ENCODE results near the gene CDC14C.

CDC14C gene

GRCh38 chr7:48880851-48881250 is 43.5 kb upstream of the CDC14C start:
- H3K27me3 ChIP-seq (ENCODE audit: control insufficient read depth, low read length): no peaks in the 10 kb centered on the region
- no peak overlapping the region for H3K27ac ChIP-seq (ENCODE audit: low read depth, low read length)
- H3K9me3 ChIP-seq (ENCODE audit: control insufficient read depth, insufficient read depth, low read length): peaks cover under 1% of the 10 kb centered on the region; the same call in 1 of the 2 replicates
- no peaks in the 10 kb centered on the region for H3K79me2 ChIP-seq (ENCODE audit: control insufficient read depth, low read length)
- H3K4me3 ChIP-seq (ENCODE audit: low read length): no peak overlapping the region
- no peaks in the 10 kb centered on the region for H3F3A ChIP-seq (ENCODE audit: control insufficient read depth, insufficient read depth)
- no peaks in the 10 kb centered on the region for H3K36me3 ChIP-seq (ENCODE audit: control insufficient read depth, low read length)
- H3K9me2 ChIP-seq (replicated peaks; ENCODE audit: control insufficient read depth, low read length): no peaks in the 10 kb centered on the region
- H4K20me1 ChIP-seq (ENCODE audit: control insufficient read depth, insufficient read depth, low read depth, low read length): no peaks in the 10 kb centered on the region
- no peaks in the 10 kb centered on the region for H3K4me1 ChIP-seq (ENCODE audit: control insufficient read depth, low read length)
- TF ChIP-seq CTCF (IDR thresholded peaks at IDR 0.05; ENCODE audit: low read depth, low read length, poor library complexity, severe bottlenecking): no peak
- TF ChIP-seq EZH2phosphoT487 (IDR thresholded peaks at IDR 0.05; ENCODE audit: borderline replicate concordance, low read length): no peak
- no peak overlapping the region for H3K4me2 ChIP-seq (ENCODE audit: low read length)

- H3K4me2 ChIP-seq (ENCODE audit: low read length): no peak overlapping the region
- H3K79me2 ChIP-seq (ENCODE audit: control insufficient read depth, low read length): no peaks in the 10 kb centered on the region
- no peak for TF ChIP-seq EZH2phosphoT487 (IDR thresholded peaks at IDR 0.05; ENCODE audit: borderline replicate concordance, low read length)
- no peak for TF ChIP-seq CTCF (IDR thresholded peaks at IDR 0.05; ENCODE audit: low read depth, low read length, poor library complexity, severe bottlenecking)
These were observed 36.8 kb upstream of the CDC14C start for GRCh38 chr7:48887500-48887899.

GRCh38 chr7:48894574-48894973 is 29.8 kb upstream of the CDC14C start:
- Histone ChIP-seq H3K27me3 (ENCODE audit: control insufficient read depth, low read length) (no peaks in the 10 kb centered on the region), H3F3A (ENCODE audit: control insufficient read depth, insufficient read depth) (no peaks in the 10 kb centered on the region)

More at GRCh38 chr7:48887500-48887899, 36.8 kb upstream of the CDC14C start:
- no peak overlapping the region for H3K27ac ChIP-seq (ENCODE audit: low read depth, low read length)
- H4K20me1 ChIP-seq (ENCODE audit: control insufficient read depth, insufficient read depth, low read depth, low read length): no peaks in the 10 kb centered on the region
- peaks cover 2% of the 10 kb centered on the region; the same call in 1 of the 2 replicates for H3K9me3 ChIP-seq (ENCODE audit: control insufficient read depth, insufficient read depth, low read length)
- H3K9me2 ChIP-seq (replicated peaks; ENCODE audit: control insufficient read depth, low read length): no peaks in the 10 kb centered on the region
- no peak overlapping the region for H3K4me3 ChIP-seq (ENCODE audit: low read length)
- no peaks in the 10 kb centered on the region for H3K4me1 ChIP-seq (ENCODE audit: control insufficient read depth, low read length)
- no peaks in the 10 kb centered on the region for H3K27me3 ChIP-seq (ENCODE audit: control insufficient read depth, low read length)
- H3F3A ChIP-seq (ENCODE audit: control insufficient read depth, insufficient read depth): no peaks in the 10 kb centered on the region
- no peaks in the 10 kb centered on the region for H3K36me3 ChIP-seq (ENCODE audit: control insufficient read depth, low read length)

More at GRCh38 chr7:48894574-48894973, 29.8 kb upstream of the CDC14C start:
- Histone ChIP-seq H3K79me2 (ENCODE audit: control insufficient read depth, low read length) (no peaks in the 10 kb centered on the region), H3K4me2 (ENCODE audit: low read length) (no peak overlapping the region), H3K9me3 (ENCODE audit: control insufficient read depth, insufficient read depth, low read length) (no peaks in the 10 kb centered on the region), H3K9me2 (replicated peaks; ENCODE audit: control insufficient read depth, low read length) (no peaks in the 10 kb centered on the region), H4K20me1 (ENCODE audit: control insufficient read depth, insufficient read depth, low read depth, low read length) (no peaks in the 10 kb centered on the region), H3K4me1 (ENCODE audit: control insufficient read depth, low read length) (no peaks in the 10 kb centered on the region), H3K27ac (ENCODE audit: low read depth, low read length) (no peak overlapping the region), H3K4me3 (ENCODE audit: low read length) (no peak overlapping the region), H3K36me3 (ENCODE audit: control insufficient read depth, low read length) (no peaks in the 10 kb centered on the region)
- peak; percentile 36 for TF ChIP-seq CTCF (IDR thresholded peaks at IDR 0.05; ENCODE audit: low read depth, low read length, poor library complexity, severe bottlenecking)
- TF ChIP-seq EZH2phosphoT487 (IDR thresholded peaks at IDR 0.05; ENCODE audit: borderline replicate concordance, low read length): no peak
